Activated gamma-delta T cell treated with Interleukin-2 at 50 U/mL for 16 hours (primary cell): ENCODE results near the gene NRP2.

ENCODE experiments used
- DNase-seq: peaks from one replicate; pipeline ENCODE4 v3.0.0-alpha.2; 2020

The NRP2 gene

GRCh38 chr2:205734436-205735037, 52.2 kb downstream of the NRP2 start:
- DNase-seq, result no peak

- no peak for DNase-seq
Measured at GRCh38 chr2:205738117-205738968, 56.0 kb downstream of the NRP2 start.

GRCh38 chr2:205739620-205740019, 57.3 kb downstream of the NRP2 start:
- DNase-seq, result no peak

GRCh38 chr2:205740381-205740780, 58.1 kb downstream of the NRP2 start:
- no peak for DNase-seq

- DNase-seq, result no peak
Measured at GRCh38 chr2:205741256-205741978, 59.1 kb downstream of the NRP2 start.

- DNase-seq, result no peak
Measured at GRCh38 chr2:205743137-205743536, 60.8 kb downstream of the NRP2 start.

GRCh38 chr2:205744074-205744591, 61.8 kb downstream of the NRP2 start:
- DNase-seq, result no peak

GRCh38 chr2:205745661-205746419, 63.5 kb downstream of the NRP2 start:
- DNase-seq, result no peak

- no peak for DNase-seq
Measured at GRCh38 chr2:205746420-205746785, 64.1 kb downstream of the NRP2 start.

GRCh38 chr2:205747829-205748386, 65.6 kb downstream of the NRP2 start:
- no peak for DNase-seq

GRCh38 chr2:205748639-205749038, 66.3 kb downstream of the NRP2 start:
- no peak for DNase-seq

GRCh38 chr2:205749078-205749477, 66.8 kb downstream of the NRP2 start:
- no peak for DNase-seq

GRCh38 chr2:205750797-205751196, 68.5 kb downstream of the NRP2 start:
- no peak for DNase-seq

GRCh38 chr2:205751569-205752031, 69.3 kb downstream of the NRP2 start:
- DNase-seq, result no peak

- no peak for DNase-seq
Measured at GRCh38 chr2:205752296-205752820, 70.1 kb downstream of the NRP2 start.

- no peak for DNase-seq
Measured at GRCh38 chr2:205752924-205753323, 70.6 kb downstream of the NRP2 start.

- DNase-seq, result no peak
Measured at GRCh38 chr2:205754285-205754923, 72.1 kb downstream of the NRP2 start.

- DNase-seq, result no peak
Measured at GRCh38 chr2:205754924-205755321, 72.6 kb downstream of the NRP2 start.

- no peak for DNase-seq
Measured at GRCh38 chr2:205755923-205756322, 73.6 kb downstream of the NRP2 start.

GRCh38 chr2:205757271-205757670, 75.0 kb downstream of the NRP2 start:
- no peak for DNase-seq

GRCh38 chr2:205758051-205758450, 75.8 kb downstream of the NRP2 start:
- no peak for DNase-seq

GRCh38 chr2:205758500-205758899, 76.2 kb downstream of the NRP2 start:
- no peak for DNase-seq
